HEK293 (cell line): ENCODE results near the gene MED15.

ENCODE experiments used
- MEIS1 ChIP-seq: sonication (generic); formaldehyde crosslinking; IDR thresholded peaks from 2 replicates; pipeline ENCODE4 v1.8.1; 2022; ENCODE audit warnings: missing genetic modification reagents, mild to moderate bottlenecking, borderline replicate concordance
- ZNF138 ChIP-seq: fragments of 450-650 bp; formaldehyde crosslinking; IDR thresholded peaks from 2 replicates; pipeline ENCODE4 v1.5.1; 2016; ENCODE audit warnings: missing biosample characterization, missing genetic modification characterization, borderline replicate concordance
- ZNF157 ChIP-seq: fragments of 450-650 bp; formaldehyde crosslinking; IDR thresholded peaks from 2 replicates; pipeline ENCODE4 v1.5.1; 2016; ENCODE audit warnings: missing biosample characterization, missing genetic modification characterization
- ZNF280D ChIP-seq: fragments of 450-650 bp; formaldehyde crosslinking; IDR thresholded peaks from 2 replicates; pipeline ENCODE4 v1.5.1; 2016; ENCODE audit warnings: missing biosample characterization, missing genetic modification characterization
- ZNF350 ChIP-seq: fragments of 450-650 bp; formaldehyde crosslinking; IDR thresholded peaks from 2 replicates; pipeline ENCODE4 v1.5.0; 2017; ENCODE audit warnings: missing biosample characterization, mild to moderate bottlenecking, missing genetic modification characterization
- ZNF707 ChIP-seq: fragments of 450-650 bp; formaldehyde crosslinking; IDR thresholded peaks from 2 replicates; pipeline ENCODE4 v1.5.1; 2016; ENCODE audit warnings: missing biosample characterization, missing genetic modification characterization
- ZNF747 ChIP-seq: fragments of 450-650 bp; formaldehyde crosslinking; IDR thresholded peaks from 2 replicates; pipeline ENCODE4 v1.5.1; 2016; ENCODE audit warnings: missing biosample characterization, missing genetic modification characterization
- TF ChIP-seq, protein P1 (sequence below): fragments of 450-650 bp; formaldehyde crosslinking; IDR thresholded peaks from 2 replicates; pipeline ENCODE4 v1.5.1; 2016; ENCODE audit warnings: missing biosample characterization, missing genetic modification characterization
- TF ChIP-seq, protein P2 (sequence below): fragments of 450-650 bp; formaldehyde crosslinking; IDR thresholded peaks from 2 replicates; pipeline ENCODE4 v1.5.1; 2016; ENCODE audit warnings: missing biosample characterization, missing genetic modification characterization
- TF ChIP-seq, protein P3 (sequence below): fragments of 450-650 bp; formaldehyde crosslinking; IDR thresholded peaks from 2 replicates; pipeline ENCODE4 v1.5.1; 2016; ENCODE audit warnings: missing biosample characterization, missing genetic modification characterization

DNA sequence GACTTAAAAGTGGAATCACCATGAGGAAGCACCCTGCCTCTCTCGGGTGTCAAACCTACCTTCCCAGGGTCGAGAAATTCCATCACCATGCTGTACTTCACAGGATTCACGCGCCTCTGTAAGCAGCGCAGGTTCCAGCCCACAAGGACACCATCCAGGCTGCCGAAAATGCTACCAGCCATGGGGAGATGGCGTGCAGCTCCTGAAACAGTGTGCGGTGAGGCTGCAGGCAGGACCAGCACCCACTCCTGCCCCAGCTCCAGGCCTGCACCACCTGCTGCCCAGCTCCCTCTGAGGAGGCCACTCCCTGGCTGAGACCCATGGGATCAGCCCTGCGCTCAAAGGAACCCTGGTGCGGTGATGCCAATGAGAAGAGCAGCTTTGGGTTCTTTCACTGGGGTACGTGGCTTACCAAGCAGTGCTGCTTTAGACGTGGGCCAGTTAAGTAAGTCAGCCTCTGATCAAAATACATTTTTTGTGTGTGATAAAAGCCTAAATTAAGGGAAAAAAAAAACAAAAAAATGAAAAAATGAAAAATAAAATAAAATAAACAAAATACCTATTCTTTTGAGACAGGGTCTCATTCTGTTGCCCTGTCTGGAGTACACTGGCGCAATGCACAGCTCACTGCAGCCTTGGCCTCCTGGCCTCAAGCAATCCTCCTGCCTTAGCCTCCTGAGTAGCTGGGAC is 115.4 kb downstream of the MED15 start:
- TF ChIP-seq, protein P1, sequence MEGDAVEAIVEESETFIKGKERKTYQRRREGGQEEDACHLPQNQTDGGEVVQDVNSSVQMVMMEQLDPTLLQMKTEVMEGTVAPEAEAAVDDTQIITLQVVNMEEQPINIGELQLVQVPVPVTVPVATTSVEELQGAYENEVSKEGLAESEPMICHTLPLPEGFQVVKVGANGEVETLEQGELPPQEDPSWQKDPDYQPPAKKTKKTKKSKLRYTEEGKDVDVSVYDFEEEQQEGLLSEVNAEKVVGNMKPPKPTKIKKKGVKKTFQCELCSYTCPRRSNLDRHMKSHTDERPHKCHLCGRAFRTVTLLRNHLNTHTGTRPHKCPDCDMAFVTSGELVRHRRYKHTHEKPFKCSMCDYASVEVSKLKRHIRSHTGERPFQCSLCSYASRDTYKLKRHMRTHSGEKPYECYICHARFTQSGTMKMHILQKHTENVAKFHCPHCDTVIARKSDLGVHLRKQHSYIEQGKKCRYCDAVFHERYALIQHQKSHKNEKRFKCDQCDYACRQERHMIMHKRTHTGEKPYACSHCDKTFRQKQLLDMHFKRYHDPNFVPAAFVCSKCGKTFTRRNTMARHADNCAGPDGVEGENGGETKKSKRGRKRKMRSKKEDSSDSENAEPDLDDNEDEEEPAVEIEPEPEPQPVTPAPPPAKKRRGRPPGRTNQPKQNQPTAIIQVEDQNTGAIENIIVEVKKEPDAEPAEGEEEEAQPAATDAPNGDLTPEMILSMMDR, result no peak
- TF ChIP-seq MEIS1 (CRISPR knock-in tag) (no peak), ZNF747 (tag by site-specific recombination) (no peak), ZNF138 (tag by site-specific recombination) (no peak), ZNF280D (tag by site-specific recombination) (no peak), ZNF157 (no peak), ZNF350 (tag by site-specific recombination) (no peak), ZNF707 (tag by site-specific recombination) (no peak)
- TF ChIP-seq, protein P2, sequence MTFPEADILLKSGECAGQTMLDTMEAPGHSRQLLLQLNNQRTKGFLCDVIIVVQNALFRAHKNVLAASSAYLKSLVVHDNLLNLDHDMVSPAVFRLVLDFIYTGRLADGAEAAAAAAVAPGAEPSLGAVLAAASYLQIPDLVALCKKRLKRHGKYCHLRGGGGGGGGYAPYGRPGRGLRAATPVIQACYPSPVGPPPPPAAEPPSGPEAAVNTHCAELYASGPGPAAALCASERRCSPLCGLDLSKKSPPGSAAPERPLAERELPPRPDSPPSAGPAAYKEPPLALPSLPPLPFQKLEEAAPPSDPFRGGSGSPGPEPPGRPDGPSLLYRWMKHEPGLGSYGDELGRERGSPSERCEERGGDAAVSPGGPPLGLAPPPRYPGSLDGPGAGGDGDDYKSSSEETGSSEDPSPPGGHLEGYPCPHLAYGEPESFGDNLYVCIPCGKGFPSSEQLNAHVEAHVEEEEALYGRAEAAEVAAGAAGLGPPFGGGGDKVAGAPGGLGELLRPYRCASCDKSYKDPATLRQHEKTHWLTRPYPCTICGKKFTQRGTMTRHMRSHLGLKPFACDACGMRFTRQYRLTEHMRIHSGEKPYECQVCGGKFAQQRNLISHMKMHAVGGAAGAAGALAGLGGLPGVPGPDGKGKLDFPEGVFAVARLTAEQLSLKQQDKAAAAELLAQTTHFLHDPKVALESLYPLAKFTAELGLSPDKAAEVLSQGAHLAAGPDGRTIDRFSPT (tag by site-specific recombination), result no peak
- TF ChIP-seq, protein P3, sequence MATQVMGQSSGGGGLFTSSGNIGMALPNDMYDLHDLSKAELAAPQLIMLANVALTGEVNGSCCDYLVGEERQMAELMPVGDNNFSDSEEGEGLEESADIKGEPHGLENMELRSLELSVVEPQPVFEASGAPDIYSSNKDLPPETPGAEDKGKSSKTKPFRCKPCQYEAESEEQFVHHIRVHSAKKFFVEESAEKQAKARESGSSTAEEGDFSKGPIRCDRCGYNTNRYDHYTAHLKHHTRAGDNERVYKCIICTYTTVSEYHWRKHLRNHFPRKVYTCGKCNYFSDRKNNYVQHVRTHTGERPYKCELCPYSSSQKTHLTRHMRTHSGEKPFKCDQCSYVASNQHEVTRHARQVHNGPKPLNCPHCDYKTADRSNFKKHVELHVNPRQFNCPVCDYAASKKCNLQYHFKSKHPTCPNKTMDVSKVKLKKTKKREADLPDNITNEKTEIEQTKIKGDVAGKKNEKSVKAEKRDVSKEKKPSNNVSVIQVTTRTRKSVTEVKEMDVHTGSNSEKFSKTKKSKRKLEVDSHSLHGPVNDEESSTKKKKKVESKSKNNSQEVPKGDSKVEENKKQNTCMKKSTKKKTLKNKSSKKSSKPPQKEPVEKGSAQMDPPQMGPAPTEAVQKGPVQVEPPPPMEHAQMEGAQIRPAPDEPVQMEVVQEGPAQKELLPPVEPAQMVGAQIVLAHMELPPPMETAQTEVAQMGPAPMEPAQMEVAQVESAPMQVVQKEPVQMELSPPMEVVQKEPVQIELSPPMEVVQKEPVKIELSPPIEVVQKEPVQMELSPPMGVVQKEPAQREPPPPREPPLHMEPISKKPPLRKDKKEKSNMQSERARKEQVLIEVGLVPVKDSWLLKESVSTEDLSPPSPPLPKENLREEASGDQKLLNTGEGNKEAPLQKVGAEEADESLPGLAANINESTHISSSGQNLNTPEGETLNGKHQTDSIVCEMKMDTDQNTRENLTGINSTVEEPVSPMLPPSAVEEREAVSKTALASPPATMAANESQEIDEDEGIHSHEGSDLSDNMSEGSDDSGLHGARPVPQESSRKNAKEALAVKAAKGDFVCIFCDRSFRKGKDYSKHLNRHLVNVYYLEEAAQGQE, result no peak
